GM18870 (cell line): ENCODE data around the gene TMEM151B.
A peak's percentile ranks its signal among the peaks of the same experiment; 100 is the strongest.

Source experiments
- ATAC-seq: cut with Tn5 transposase; IDR thresholded peaks from one replicate; pipeline ENCODE4 v1.9.1; 2021; ENCODE audit warnings: moderate library complexity; ENCODE audit not compliant: unreplicated experiment

The TMEM151B gene

GRCh38 chr6:44232676-44233566, 37.3 kb upstream of the TMEM151B start:
- no peak for ATAC-seq

- ATAC-seq = no peak
Measured at GRCh38 chr6:44233567-44234100, 36.6 kb upstream of the TMEM151B start.

GRCh38 chr6:44234101-44235025, 35.9 kb upstream of the TMEM151B start:
- no peak for ATAC-seq

- no peak for ATAC-seq
Measured at GRCh38 chr6:44235269-44235668, 35.0 kb upstream of the TMEM151B start.

GRCh38 chr6:44235891-44236516, 34.2 kb upstream of the TMEM151B start:
- ATAC-seq = no peak

GRCh38 chr6:44237021-44237812, 33.0 kb upstream of the TMEM151B start:
- no peak for ATAC-seq

- ATAC-seq = no peak
Measured at GRCh38 chr6:44237813-44238433, 32.3 kb upstream of the TMEM151B start.

- no peak for ATAC-seq
Measured at GRCh38 chr6:44238687-44239350, 31.4 kb upstream of the TMEM151B start.

- ATAC-seq = no peak
Measured at GRCh38 chr6:44243345-44243744, 26.9 kb upstream of the TMEM151B start.

- no peak for ATAC-seq
Measured at GRCh38 chr6:44245391-44245911, 24.8 kb upstream of the TMEM151B start.

- ATAC-seq = peak; percentile 31
Measured at GRCh38 chr6:44245912-44246662, 24.2 kb upstream of the TMEM151B start.

- ATAC-seq = peak; percentile 62
Measured at GRCh38 chr6:44246663-44247337, 23.4 kb upstream of the TMEM151B start, which contains the start of gene HSP90AB1. Gene HSP90AB1 (plus strand): TSS chr6:44247101. CDS start chr6:44248630, 1,529 bp downstream.

- peak; percentile 20 for ATAC-seq
Measured at GRCh38 chr6:44247338-44248302, 22.6 kb upstream of the TMEM151B start.

GRCh38 chr6:44248579-44248978, 21.7 kb upstream of the TMEM151B start:
- no peak for ATAC-seq

GRCh38 chr6:44249082-44249748, 21.0 kb upstream of the TMEM151B start:
- no peak for ATAC-seq
